SK-N-SH treated with all-trans-retinoic acid at 6 μM for 48 hours (cell line): Measurements from ENCODE around the gene SEC14L5.
"Not testable (repeated sequence)": the region's sequence is repeated elsewhere in the genome, so short reads cannot be mapped to it uniquely, and the experiment has no call there.

Source experiments
- ATAC-seq: fragments of 200-7000 bp; cut with Tn5 transposase; 3 replicates; pipeline ENCODE4 v1.9.1; 2020; ENCODE audit warnings: mild to moderate bottlenecking, moderate library complexity
- ARNTL ChIP-seq: fragments of 450-650 bp; formaldehyde crosslinking; IDR thresholded peaks from 2 replicates; pipeline ENCODE4 v1.5.0; 2020; ENCODE audit warnings: low read depth, mild to moderate bottlenecking, moderate library complexity, borderline replicate concordance
- CSDC2 ChIP-seq: fragments of 250-450 bp; sonication (Bioruptor Pico); IDR thresholded peaks from 2 replicates; pipeline ENCODE4 v1.5.0; 2020; ENCODE audit warnings: mild to moderate bottlenecking, moderate library complexity
- CSRNP3 ChIP-seq: fragments of 250-450 bp; sonication (Bioruptor Pico); IDR thresholded peaks from 2 replicates; pipeline ENCODE4 v1.5.1; 2021; ENCODE audit warnings: mild to moderate bottlenecking, moderate library complexity
- ESRRG ChIP-seq: fragments of 250-450 bp; sonication (Bioruptor Pico); IDR thresholded peaks from 2 replicates; pipeline ENCODE4 v1.6.1; 2021; ENCODE audit warnings: mild to moderate bottlenecking
- GLIS3 ChIP-seq: fragments of 250-450 bp; sonication (Bioruptor Pico); IDR thresholded peaks from 2 replicates; pipeline ENCODE4 v1.5.0; 2020; ENCODE audit warnings: mild to moderate bottlenecking, moderate library complexity
- ISL1 ChIP-seq: fragments of 250-450 bp; sonication (Bioruptor Pico); IDR thresholded peaks from 2 replicates; pipeline ENCODE4 v2.1.2; 2022; ENCODE audit warnings: mild to moderate bottlenecking, moderate library complexity
- OSR1 ChIP-seq: fragments of 250-450 bp; sonication (Bioruptor Pico); IDR thresholded peaks from 2 replicates; pipeline ENCODE4 v1.8.0; 2022; ENCODE audit warnings: moderate library complexity, mild to moderate bottlenecking, inconsistent platforms
- PATZ1 ChIP-seq: fragments of 250-450 bp; sonication (Bioruptor Pico); IDR thresholded peaks from 2 replicates; pipeline ENCODE4 v1.8.0; 2020; ENCODE audit warnings: mild to moderate bottlenecking, moderate library complexity, borderline replicate concordance
- PPARA ChIP-seq: fragments of 250-450 bp; sonication (Bioruptor Pico); IDR thresholded peaks from 2 replicates; pipeline ENCODE4 v1.5.0; 2020; ENCODE audit warnings: mild to moderate bottlenecking, borderline replicate concordance
- RARB ChIP-seq: fragments of 250-450 bp; sonication (Bioruptor Pico); IDR thresholded peaks from 2 replicates; pipeline ENCODE4 v1.8.0; 2021; ENCODE audit warnings: mild to moderate bottlenecking, moderate library complexity
- SNAI2 ChIP-seq: fragments of 250-450 bp; sonication (Bioruptor Pico); IDR thresholded peaks from 2 replicates; pipeline ENCODE4 v1.5.0; 2020; ENCODE audit warnings: mild to moderate bottlenecking, moderate library complexity
- TCF4 ChIP-seq: fragments of 250-450 bp; sonication (Bioruptor Pico); IDR thresholded peaks from 2 replicates; pipeline ENCODE4 v1.8.0; 2021; ENCODE audit warnings: mild to moderate bottlenecking, moderate library complexity, borderline replicate concordance
- TOX ChIP-seq: fragments of 250-450 bp; sonication (Bioruptor Pico); IDR thresholded peaks from 2 replicates; pipeline ENCODE4 v1.8.0; 2021; ENCODE audit warnings: mild to moderate bottlenecking, moderate library complexity, borderline replicate concordance
- ZC3H10 ChIP-seq: fragments of 250-450 bp; sonication (Bioruptor Pico); IDR thresholded peaks from 2 replicates; pipeline ENCODE4 v1.5.1; 2021; ENCODE audit warnings: mild to moderate bottlenecking, moderate library complexity
- ZFP3 ChIP-seq: fragments of 250-450 bp; sonication (Bioruptor Pico); IDR thresholded peaks from 2 replicates; pipeline ENCODE4 v1.5.0; 2020; ENCODE audit warnings: mild to moderate bottlenecking, moderate library complexity
- ZFP30 ChIP-seq: fragments of 450-650 bp; formaldehyde crosslinking; IDR thresholded peaks from 2 replicates; pipeline ENCODE4 v1.5.0; 2022; ENCODE audit warnings: mild to moderate bottlenecking, moderate library complexity
- ZNF70 ChIP-seq: fragments of 450-650 bp; formaldehyde crosslinking; IDR thresholded peaks from 2 replicates; pipeline ENCODE4 v1.5.0; 2020; ENCODE audit warnings: mild to moderate bottlenecking, moderate library complexity
- ZNF8 ChIP-seq: fragments of 450-650 bp; formaldehyde crosslinking; IDR thresholded peaks from 2 replicates; pipeline ENCODE4 v1.5.0; 2020; ENCODE audit warnings: mild to moderate bottlenecking, moderate library complexity
- TF ChIP-seq, protein P1 (sequence below): fragments of 250-450 bp; sonication (Bioruptor Pico); IDR thresholded peaks from 2 replicates; pipeline ENCODE4 v1.5.1; 2020; ENCODE audit warnings: low read depth, mild to moderate bottlenecking, moderate library complexity
- TF ChIP-seq, protein P2 (sequence below): fragments of 250-450 bp; sonication (Bioruptor Pico); IDR thresholded peaks from 2 replicates; pipeline ENCODE4 v1.8.0; 2021; ENCODE audit warnings: low read depth, mild to moderate bottlenecking, moderate library complexity, borderline replicate concordance
- TF ChIP-seq, protein P3 (sequence below): fragments of 250-450 bp; sonication (Bioruptor Pico); IDR thresholded peaks from 2 replicates; pipeline ENCODE4 v1.5.0; 2020; ENCODE audit warnings: mild to moderate bottlenecking, moderate library complexity

Gene SEC14L5

GRCh38 chr16:4948903-4949766 lies 9.0 kb upstream of the SEC14L5 start:
- ATAC-seq: no peak
- TF ChIP-seq TCF4 (CRISPR knock-in tag): no peak
- TF ChIP-seq ZFP30: no peak
- TF ChIP-seq, protein P1, sequence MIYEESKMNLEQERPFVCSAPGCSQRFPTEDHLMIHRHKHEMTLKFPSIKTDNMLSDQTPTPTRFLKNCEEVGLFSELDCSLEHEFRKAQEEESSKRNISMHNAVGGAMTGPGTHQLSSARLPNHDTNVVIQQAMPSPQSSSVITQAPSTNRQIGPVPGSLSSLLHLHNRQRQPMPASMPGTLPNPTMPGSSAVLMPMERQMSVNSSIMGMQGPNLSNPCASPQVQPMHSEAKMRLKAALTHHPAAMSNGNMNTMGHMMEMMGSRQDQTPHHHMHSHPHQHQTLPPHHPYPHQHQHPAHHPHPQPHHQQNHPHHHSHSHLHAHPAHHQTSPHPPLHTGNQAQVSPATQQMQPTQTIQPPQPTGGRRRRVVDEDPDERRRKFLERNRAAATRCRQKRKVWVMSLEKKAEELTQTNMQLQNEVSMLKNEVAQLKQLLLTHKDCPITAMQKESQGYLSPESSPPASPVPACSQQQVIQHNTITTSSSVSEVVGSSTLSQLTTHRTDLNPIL (CRISPR knock-in tag): no peak
- no peak for TF ChIP-seq ARNTL
- TF ChIP-seq ZNF8 (CRISPR knock-in tag): no peak
- no peak for TF ChIP-seq ISL1 (CRISPR knock-in tag)
- no peak for TF ChIP-seq PPARA
- TF ChIP-seq OSR1: no peak
- no peak for TF ChIP-seq ZNF70 (CRISPR knock-in tag)
- no peak for TF ChIP-seq SNAI2 (CRISPR knock-in tag)
- no peak for TF ChIP-seq CSRNP3 (CRISPR knock-in tag)
- TF ChIP-seq, protein P2, sequence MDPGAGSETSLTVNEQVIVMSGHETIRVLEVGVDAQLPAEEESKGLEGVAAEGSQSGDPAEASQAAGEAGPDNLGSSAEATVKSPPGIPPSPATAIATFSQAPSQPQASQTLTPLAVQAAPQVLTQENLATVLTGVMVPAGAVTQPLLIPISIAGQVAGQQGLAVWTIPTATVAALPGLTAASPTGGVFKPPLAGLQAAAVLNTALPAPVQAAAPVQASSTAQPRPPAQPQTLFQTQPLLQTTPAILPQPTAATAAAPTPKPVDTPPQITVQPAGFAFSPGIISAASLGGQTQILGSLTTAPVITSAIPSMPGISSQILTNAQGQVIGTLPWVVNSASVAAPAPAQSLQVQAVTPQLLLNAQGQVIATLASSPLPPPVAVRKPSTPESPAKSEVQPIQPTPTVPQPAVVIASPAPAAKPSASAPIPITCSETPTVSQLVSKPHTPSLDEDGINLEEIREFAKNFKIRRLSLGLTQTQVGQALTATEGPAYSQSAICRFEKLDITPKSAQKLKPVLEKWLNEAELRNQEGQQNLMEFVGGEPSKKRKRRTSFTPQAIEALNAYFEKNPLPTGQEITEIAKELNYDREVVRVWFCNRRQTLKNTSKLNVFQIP (CRISPR knock-in tag): no peak
- no peak for TF ChIP-seq RARB (CRISPR knock-in tag)
- no peak for TF ChIP-seq PATZ1 (CRISPR knock-in tag)
- TF ChIP-seq, protein P3, sequence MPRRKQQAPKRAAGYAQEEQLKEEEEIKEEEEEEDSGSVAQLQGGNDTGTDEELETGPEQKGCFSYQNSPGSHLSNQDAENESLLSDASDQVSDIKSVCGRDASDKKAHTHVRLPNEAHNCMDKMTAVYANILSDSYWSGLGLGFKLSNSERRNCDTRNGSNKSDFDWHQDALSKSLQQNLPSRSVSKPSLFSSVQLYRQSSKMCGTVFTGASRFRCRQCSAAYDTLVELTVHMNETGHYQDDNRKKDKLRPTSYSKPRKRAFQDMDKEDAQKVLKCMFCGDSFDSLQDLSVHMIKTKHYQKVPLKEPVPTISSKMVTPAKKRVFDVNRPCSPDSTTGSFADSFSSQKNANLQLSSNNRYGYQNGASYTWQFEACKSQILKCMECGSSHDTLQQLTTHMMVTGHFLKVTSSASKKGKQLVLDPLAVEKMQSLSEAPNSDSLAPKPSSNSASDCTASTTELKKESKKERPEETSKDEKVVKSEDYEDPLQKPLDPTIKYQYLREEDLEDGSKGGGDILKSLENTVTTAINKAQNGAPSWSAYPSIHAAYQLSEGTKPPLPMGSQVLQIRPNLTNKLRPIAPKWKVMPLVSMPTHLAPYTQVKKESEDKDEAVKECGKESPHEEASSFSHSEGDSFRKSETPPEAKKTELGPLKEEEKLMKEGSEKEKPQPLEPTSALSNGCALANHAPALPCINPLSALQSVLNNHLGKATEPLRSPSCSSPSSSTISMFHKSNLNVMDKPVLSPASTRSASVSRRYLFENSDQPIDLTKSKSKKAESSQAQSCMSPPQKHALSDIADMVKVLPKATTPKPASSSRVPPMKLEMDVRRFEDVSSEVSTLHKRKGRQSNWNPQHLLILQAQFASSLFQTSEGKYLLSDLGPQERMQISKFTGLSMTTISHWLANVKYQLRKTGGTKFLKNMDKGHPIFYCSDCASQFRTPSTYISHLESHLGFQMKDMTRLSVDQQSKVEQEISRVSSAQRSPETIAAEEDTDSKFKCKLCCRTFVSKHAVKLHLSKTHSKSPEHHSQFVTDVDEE (CRISPR knock-in tag): no peak
- TF ChIP-seq ZC3H10 (CRISPR knock-in tag): no peak
- TF ChIP-seq ZFP3 (CRISPR knock-in tag): no peak
- TF ChIP-seq TOX (CRISPR knock-in tag): no peak
- no peak for TF ChIP-seq ESRRG (CRISPR knock-in tag)
- TF ChIP-seq CSDC2: no peak

- TF ChIP-seq GLIS3 (CRISPR knock-in tag) (no peak), ZFP3 (CRISPR knock-in tag) (no peak), CSRNP3 (CRISPR knock-in tag) (no peak), OSR1 (no peak), TOX (CRISPR knock-in tag) (no peak), ZNF70 (CRISPR knock-in tag) (no peak)
- ATAC-seq: no peak
These were observed 8.1 kb upstream of the SEC14L5 start for GRCh38 chr16:4949986-4950385.

DNA sequence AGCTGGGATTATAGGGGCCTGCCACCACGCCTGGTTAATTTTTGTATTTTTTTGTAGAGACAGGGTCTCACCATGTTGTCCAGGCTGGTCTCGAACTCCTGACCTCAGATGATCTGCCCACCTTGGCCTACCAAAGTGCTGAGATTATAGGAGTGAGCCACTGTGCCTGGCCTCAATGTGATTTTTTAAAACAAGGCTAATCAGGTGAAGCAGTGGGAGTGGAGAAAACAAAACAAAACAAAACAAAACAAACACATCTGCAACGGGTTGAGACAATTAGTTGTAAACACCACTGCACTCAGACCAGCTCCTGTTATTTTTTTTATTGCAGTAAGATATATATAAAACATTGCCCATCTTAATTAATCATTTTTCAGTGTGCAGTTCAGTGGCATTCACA lies 6.5 kb upstream of the SEC14L5 start:
- not testable (repeated sequence) for ATAC-seq
